GM12878 (cell line): ENCODE results near the gene SEMA7A. TPM values are rescaled to one million over a fixed set of nuclear protein-coding genes. Genes with fewer than 3 reads are reported as not detected.

Source experiments
- ATF7 ChIP-seq: fragments of 450-650 bp; IDR thresholded peaks from 2 replicates; pipeline ENCODE4 v1.6.1; 2016; ENCODE audit warnings: low read depth, mild to moderate bottlenecking
- CEBPZ ChIP-seq: fragments of 150-350 bp; IDR thresholded peaks from 2 replicates; pipeline ENCODE4 v1.6.1; 2016; ENCODE audit warnings: low read depth, low read length
- CHD1 ChIP-seq: IDR thresholded peaks from 2 replicates; pipeline ENCODE4 v1.6.1; 2012; ENCODE audit warnings: low read depth, low read length, improper control_type of control experiment
- EZH2 ChIP-seq: IDR thresholded peaks from 2 replicates; pipeline ENCODE4 v1.6.1; 2012; ENCODE audit warnings: low read depth, mild to moderate bottlenecking, control low read depth, inconsistent platforms, low read length, borderline replicate concordance; ENCODE audit not compliant: control insufficient read depth
- IKZF1 ChIP-seq: fragments of 450-650 bp; conservative IDR thresholded peaks from 2 replicates; pipeline ENCODE4 v1.6.1; 2017; ENCODE audit warnings: antibody characterized with exemption, mild to moderate bottlenecking
- IRF3 ChIP-seq: fragments of 450-650 bp; IDR thresholded peaks from 2 replicates; pipeline ENCODE4 v1.6.1; 2014; ENCODE audit warnings: mild to moderate bottlenecking
- IRF5 ChIP-seq: fragments of 450-650 bp; IDR thresholded peaks from 2 replicates; pipeline ENCODE4 v1.6.1; 2017; ENCODE audit warnings: borderline replicate concordance
- KDM1A ChIP-seq: fragments of 200-600 bp; sonication (generic); IDR thresholded peaks from 2 replicates; pipeline ENCODE4 v1.6.1; 2016; ENCODE audit warnings: borderline replicate concordance
- LARP7 ChIP-seq: fragments of 450-650 bp; IDR thresholded peaks from 2 replicates; pipeline ENCODE4 v1.6.1; 2017; ENCODE audit warnings: mild to moderate bottlenecking
- MLLT1 ChIP-seq: fragments of 450-650 bp; IDR thresholded peaks from 2 replicates; pipeline ENCODE4 v1.6.1; 2016; ENCODE audit warnings: mild to moderate bottlenecking
- MTA3 ChIP-seq: IDR thresholded peaks from 2 replicates; pipeline ENCODE4 v1.6.1; 2012; ENCODE audit warnings: low read length, inconsistent platforms, borderline replicate concordance
- NFYA ChIP-seq: IDR thresholded peaks from 2 replicates; pipeline ENCODE4 v1.6.1; 2011; ENCODE audit warnings: low read depth, mild to moderate bottlenecking, low read length, improper control_type of control experiment, borderline replicate concordance
- PBX3 ChIP-seq: IDR thresholded peaks from 2 replicates; pipeline ENCODE4 v1.6.1; 2011; ENCODE audit warnings: mild to moderate bottlenecking, low read depth, low read length, moderate library complexity; ENCODE audit not compliant: insufficient replicate concordance
- RAD21 ChIP-seq: IDR thresholded peaks from 2 replicates; pipeline ENCODE4 v1.6.1; 2011; ENCODE audit warnings: mild to moderate bottlenecking, low read depth, low read length, moderate library complexity; ENCODE audit not compliant: insufficient read depth
- SREBF1 ChIP-seq: IDR thresholded peaks from 2 replicates; pipeline ENCODE4 v1.6.1; 2012; ENCODE audit warnings: mild to moderate bottlenecking, low read length
- SRF ChIP-seq, 2 experiments: IDR thresholded peaks; 2 replicates each; pipeline ENCODE4 v1.6.1; 2011; ENCODE audit warnings: low read depth in 2 of 2, low read length in 2 of 2, mild to moderate bottlenecking in 1 of 2, moderate library complexity in 1 of 2
- STAT3 ChIP-seq: IDR thresholded peaks from 2 replicates; pipeline ENCODE4 v1.6.1; 2011; ENCODE audit warnings: low read depth, low read length, improper control_type of control experiment
- WRNIP1 ChIP-seq: IDR thresholded peaks from 2 replicates; pipeline ENCODE4 v1.6.1; 2011; ENCODE audit warnings: low read depth, low read length, improper control_type of control experiment, borderline replicate concordance
- ZNF24 ChIP-seq: fragments of 450-650 bp; IDR thresholded peaks from 2 replicates; pipeline ENCODE4 v1.6.1; 2017; ENCODE audit warnings: antibody characterized with exemption, mild to moderate bottlenecking
- ZNF274 ChIP-seq: IDR thresholded peaks from one replicate; pipeline ENCODE4 v1.8.0; 2011; ENCODE audit not compliant: insufficient read length, insufficient read depth
- ZSCAN29 ChIP-seq: fragments of 450-650 bp; IDR thresholded peaks from 2 replicates; pipeline ENCODE4 v1.6.1; 2017; ENCODE audit warnings: mild to moderate bottlenecking, moderate library complexity
- polyA plus RNA-seq, 11 experiments: library from polyadenylated mRNA; depleted of rRNA in 4 of 11; unstranded in 6 of 11; stranded (reverse) in 5 of 11; fragments of >200 nt; fragmentation: Nextera tagmentation in 4 of 11; fragmentation: Illumina TruSeq in 1 of 11; extraction: Ambion mirVana in 4 of 11; extraction: Trizol in 1 of 11; gene quantifications; 1 replicate in 1 of 11; 2 replicates in 10 of 11; pipeline versions ENCODE4 v1.2.1 to v1.2.3, GENCODE V29; 2011 to 2016; ENCODE audit warnings: inconsistent platforms in 2 of 11, missing spikeins in 2 of 11, low read depth in 1 of 11
- total RNA-seq, 4 experiments: library from RNA; depleted of rRNA in 3 of 4; stranded (reverse); fragments of >200 nt in 3 of 4; fragmentation: Illumina TruSeq in 1 of 4; extraction: Trizol in 1 of 4; gene quantifications; 2 replicates each; pipeline versions ENCODE4 v1.2.1 to v1.2.3, GENCODE V29; 2013 to 2021

Gene SEMA7A
- total and polyA plus RNA-seq, 10 of the 15 experiments (the other 5 are each of a cell fraction or from before 2014, with no cell fraction given), result 0.08 to 112 (median 53.5) TPM

- TF ChIP-seq ZNF274 (no peak), ATF7 (peak; percentile 94), KDM1A (no peak), ZNF24 (peak; percentile 30; the same call in 1 of the 2 replicates), LARP7 (0 out of 2 replicates have a peak, but pooled peaks have one; percentile 9), MTA3 (no peak), CHD1 (0 out of 2 replicates have a peak, but pooled peaks have one; percentile 45), SRF (IDR thresholded peaks at IDR 0.05; ENCODE audit: low read depth in 2 of 2, low read length in 2 of 2) (0 out of 4 replicates have a peak, but pooled peaks of 1 of the 2 experiments have one; percentile 15), STAT3 (peak; percentile 55; the same call in 1 of the 2 replicates), ZSCAN29 (no peak), EZH2 (no peak), CEBPZ (no peak), MLLT1 (peak; percentile 23; the same call in 1 of the 2 replicates), WRNIP1 (no peak), IRF3 (no peak), IRF5 (no peak; the same call in 1 of the 2 replicates), PBX3 (peak; percentile 34), IKZF1 (peak; percentile 98), SREBF1 (no peak), NFYA (no peak), RAD21 (peak; percentile 54)
Measured at GRCh38 chr15:74383695-74384565, 49.8 kb downstream of the SEMA7A start (continued).
